GM12878 (cell line): ENCODE measurements around the gene APOBEC3B. TPM values are rescaled to one million over a fixed set of nuclear protein-coding genes. Genes with fewer than 3 reads are reported as not detected.

ENCODE experiments used
- ATAC-seq: fragments of 200-7000 bp; cut with Tn5 transposase; 3 replicates; pipeline ENCODE4 v1.9.1; 2020; ENCODE audit warnings: mild to moderate bottlenecking, moderate library complexity
- BruUV-seq: library from RNA; stranded (reverse); fragments of 400-500 nt; replicated peaks from 2 replicates; lab custom pipeline; 2021; lab: Mats Ljungman, UMichigan
- CTCF ChIA-PET: fragments of 300-600 bp; sonication (Branson Sonifier 250); formaldehyde crosslinking; extraction: SDS; loops from one replicate; lab custom pipeline; 2021; ENCODE audit warnings: inconsistent platforms; lab: Yijun Ruan, JAX
- POLR2A ChIA-PET: fragments of 350-600 bp; formaldehyde crosslinking; extraction: SDS; loops from one replicate; lab custom pipeline; 2021; ENCODE audit warnings: inconsistent platforms; lab: Charles Lee
- RAD21 ChIA-PET: fragments of 300-600 bp; sonication (Branson Sonifier 250); formaldehyde crosslinking; loops from one replicate; lab custom pipeline; 2023; ENCODE audit warnings: antibody characterized with exemption; ENCODE audit not compliant: unreplicated experiment; lab: Charles Lee
- SMC1A ChIA-PET: fragments of 300-600 bp; sonication (Branson Sonifier 250); formaldehyde crosslinking; loops from one replicate; lab custom pipeline; 2023; ENCODE audit not compliant: unreplicated experiment, uncharacterized antibody; lab: Charles Lee
- DNase-seq: peaks from one replicate; pipeline ENCODE4 v3.0.0-alpha.2; 2011; ENCODE audit warnings: low read depth, low spot score
- FAIRE-seq: peaks from 3 replicates; lab custom pipeline; 2011; peaks lifted over from hg19 to GRCh38; lab: Jason Lieb, UNC
- H2AFZ ChIP-seq: 2 replicates; pipeline ENCODE4 v1.6.0; 2011; ENCODE audit warnings: low read depth, low read length, control low read depth; ENCODE audit not compliant: control insufficient read depth
- H3K27ac ChIP-seq: 2 replicates; pipeline ENCODE4 v1.5.1; 2011; ENCODE audit warnings: control low read depth; ENCODE audit not compliant: control insufficient read depth, insufficient read depth
- H3K27me3 ChIP-seq, 2 experiments: replicated peaks in 1 of 2; 2 replicates each; pipeline versions ENCODE4 v1.6.0 to v1.6.1; 2011; ENCODE audit warnings: low read length in 1 of 2; ENCODE audit not compliant: control insufficient read depth in 2 of 2, insufficient read depth in 2 of 2
- H3K36me3 ChIP-seq, 2 experiments: 2 replicates each; pipeline ENCODE4 v1.5.1; 2011; ENCODE audit warnings: low read length in 1 of 2; ENCODE audit not compliant: control insufficient read depth in 2 of 2, insufficient read depth in 2 of 2
- H3K4me1 ChIP-seq: 2 replicates; pipeline ENCODE4 v1.6.1; 2011; ENCODE audit warnings: mild to moderate bottlenecking, low read length, moderate library complexity, mixed read lengths; ENCODE audit not compliant: control insufficient read depth, insufficient read depth
- H3K4me2 ChIP-seq: 2 replicates; pipeline ENCODE4 v1.6.0; 2011; ENCODE audit warnings: control low read depth; ENCODE audit not compliant: control insufficient read depth, insufficient read depth
- H3K4me3 ChIP-seq: fragments of 200-600 bp; sonication (generic); 2 replicates; pipeline ENCODE4 v1.5.1; 2016
- H3K79me2 ChIP-seq: 2 replicates; pipeline ENCODE4 v1.6.0; 2011; ENCODE audit warnings: low read length; ENCODE audit not compliant: control insufficient read depth, insufficient read depth
- H3K9ac ChIP-seq: 2 replicates; pipeline ENCODE4 v1.8.0; 2011; ENCODE audit warnings: low read length, control low read depth, mixed read lengths; ENCODE audit not compliant: control insufficient read depth, insufficient read depth
- H3K9me3 ChIP-seq: replicated peaks from 3 replicates; pipeline ENCODE4 v1.5.1; 2011; ENCODE audit warnings: mild to moderate bottlenecking, low read length; ENCODE audit not compliant: control insufficient read depth, insufficient read depth
- H4K20me1 ChIP-seq: 2 replicates; pipeline ENCODE4 v1.6.0; 2011; ENCODE audit not compliant: control insufficient read depth, insufficient read depth
- BACH1 ChIP-seq: fragments of 450-650 bp; IDR thresholded peaks from 2 replicates; pipeline ENCODE4 v1.6.1; 2017; ENCODE audit warnings: mild to moderate bottlenecking, borderline replicate concordance
- MLLT1 ChIP-seq: fragments of 450-650 bp; IDR thresholded peaks from 2 replicates; pipeline ENCODE4 v1.6.1; 2016; ENCODE audit warnings: mild to moderate bottlenecking
- NBN ChIP-seq: fragments of 450-650 bp; IDR thresholded peaks from 2 replicates; pipeline ENCODE4 v1.6.1; 2016
- POU2F2 ChIP-seq: IDR thresholded peaks from 3 replicates; pipeline ENCODE4 v1.6.1; 2011; ENCODE audit warnings: low read depth, mild to moderate bottlenecking, low read length, borderline replicate concordance
- WGBS: methylation state at CpG from one replicate; pipeline ENCODE4 v1.1.6; 2016; ENCODE audit warnings: low lambda C conversion rate; ENCODE audit not compliant: insufficient replicate concordance, insufficient coverage; ENCODE audit errors: missing lambda C conversion rate; 5-methylcytosine and 5-hydroxymethylcytosine counted together
- in situ Hi-C: fragments of 300-500 bp; cut with MboI; formaldehyde crosslinking; loops from 9 replicates; pipeline ENCODE4 v1.14.3; 2018; ENCODE audit warnings: mixed read lengths
- intact Hi-C: fragments of 100-400 bp; cut with micrococcal nuclease; formaldehyde crosslinking; loops from one replicate; pipeline ENCODE4 v1.14.2; 2022; ENCODE audit not compliant: unreplicated experiment
- polyA plus RNA-seq, 11 experiments: library from polyadenylated mRNA; depleted of rRNA in 4 of 11; unstranded in 6 of 11; stranded (reverse) in 5 of 11; fragments of >200 nt; fragmentation: Nextera tagmentation in 4 of 11; fragmentation: Illumina TruSeq in 1 of 11; extraction: Ambion mirVana in 4 of 11; extraction: Trizol in 1 of 11; gene quantifications; 1 replicate in 1 of 11; 2 replicates in 10 of 11; pipeline versions ENCODE4 v1.2.1 to v1.2.3, GENCODE V29; 2011 to 2016; ENCODE audit warnings: inconsistent platforms in 2 of 11, missing spikeins in 2 of 11, low read depth in 1 of 11
- total RNA-seq, 4 experiments: library from RNA; depleted of rRNA in 3 of 4; stranded (reverse); fragments of >200 nt in 3 of 4; fragmentation: Illumina TruSeq in 1 of 4; extraction: Trizol in 1 of 4; gene quantifications; 2 replicates each; pipeline versions ENCODE4 v1.2.1 to v1.2.3, GENCODE V29; 2013 to 2021

Gene APOBEC3B
- total and polyA plus RNA-seq, 10 of the 15 experiments (the other 5 are each of a cell fraction or from before 2014, with no cell fraction given) = 2.4 to 75.1 (median 30.9) TPM

- H3K27me3 ChIP-seq = no peaks in the 10 kb centered on the region
- H3K36me3 ChIP-seq = no peaks in the 10 kb centered on the region
- H3K4me2 ChIP-seq = 0 out of 2 replicates have a peak overlapping the region, but pooled peaks have one; percentile 48
- H3K79me2 ChIP-seq = peaks cover 17% of the 10 kb centered on the region
- no peaks in the 10 kb centered on the region for H4K20me1 ChIP-seq
- H3K4me3 ChIP-seq = peak overlapping the region; percentile 3; the same call in 1 of the 2 replicates
- no peak for FAIRE-seq
- ChIA-PET POLR2A (interaction anchor here (0.6 to 1.8 kb wide), 2 partner anchors 11 to 30 kb away, joined by 4 read pairs; no protein-coding TSS in a partner anchor), SMC1A (interaction anchor here (0.7 kb wide), 2 partner anchors 21 to 34 kb away, joined by 3 read pairs; no protein-coding TSS in a partner anchor), CTCF (interaction anchor here (0.6 to 1.8 kb wide), 3 partner anchors 36 to 133 kb away, joined by 3 to 5 read pairs (median 4); no protein-coding TSS in a partner anchor), RAD21 (interaction anchor here (0.8 to 1.6 kb wide), 4 partner anchors 20 to 79 kb away, joined by 3 to 4 read pairs (median 3); no protein-coding TSS in a partner anchor)
- ATAC-seq = no peak
- H3K9ac ChIP-seq = no peak overlapping the region
- DNase-seq = no peak
- H3K27ac ChIP-seq = no peak overlapping the region
- WGBS = 94% methylated on average over 19 of the region's 19 CpGs
- TF ChIP-seq MLLT1 = 0 out of 2 replicates have a peak, but pooled peaks have one; percentile 17
- peak; percentile 73; the same call in 2 of the 3 replicates for TF ChIP-seq POU2F2
- TF ChIP-seq BACH1 = no peak
- 0 out of 2 replicates have a peak, but pooled peaks have one; percentile 12 for TF ChIP-seq NBN
- in situ Hi-C loops (no loop called here), intact Hi-C loops (no loop called here)
- no peaks in the 10 kb centered on the region for H3K9me3 ChIP-seq
- no peak overlapping the region for H2AFZ ChIP-seq
- BruUV-seq = no TSS peak
- H3K4me1 ChIP-seq = peaks cover 9% of the 10 kb centered on the region
Observed at GRCh38 chr22:39039306-39040126, 57.4 kb downstream of the APOBEC3B start.
